SIG-M5 treated with dmso at 0.1 percent for 504 hours (cell line): ENCODE results near the gene VTI1A.

Source experiments
- DNase-seq: peaks from one replicate; lab custom pipeline; 2025; ENCODE audit not compliant: unreplicated experiment; lab: John Stamatoyannopoulos, UW

Gene VTI1A

DNA sequence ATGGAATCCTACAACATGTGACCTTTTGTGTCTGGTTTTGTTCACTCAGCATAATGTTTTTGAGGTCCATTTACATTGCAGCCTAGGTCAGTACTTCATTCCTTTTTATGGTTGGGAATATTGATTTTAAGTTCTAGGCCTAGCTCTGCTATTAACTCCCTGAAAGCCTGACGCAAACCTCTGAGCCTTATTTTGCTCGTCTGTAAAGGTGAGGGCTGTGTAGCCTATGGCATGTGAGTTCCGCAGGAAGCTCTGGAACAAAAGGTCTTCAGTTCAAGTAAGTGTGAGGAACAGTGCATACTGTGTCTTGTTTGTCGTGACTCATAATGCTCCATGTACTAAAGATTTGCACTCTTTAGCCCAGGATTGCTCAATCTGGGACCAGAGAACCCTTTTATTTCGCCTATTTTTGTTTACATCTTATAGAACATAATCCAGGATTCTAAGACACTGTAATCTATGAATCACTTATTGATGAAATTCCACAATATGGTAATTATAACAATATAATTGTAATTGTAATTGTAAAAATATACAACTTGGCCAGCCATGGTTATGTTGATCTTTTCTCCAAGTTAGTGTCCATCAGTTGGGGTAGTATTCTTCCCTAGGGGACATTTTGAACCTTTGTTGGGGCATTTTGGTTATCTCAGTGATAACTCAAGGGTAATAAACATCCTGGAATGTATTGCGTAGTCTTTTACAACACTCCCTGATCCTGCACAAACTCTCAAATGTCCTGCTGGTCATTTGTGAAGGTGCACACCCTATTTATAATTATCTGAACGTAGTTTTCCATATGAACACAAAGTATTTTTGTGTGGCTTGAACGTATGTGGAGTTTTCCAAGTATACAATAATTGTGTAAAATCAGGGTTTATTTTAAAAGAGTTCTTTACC lies 184.7 kb downstream of the VTI1A start:
- DNase-seq: no peak

DNA sequence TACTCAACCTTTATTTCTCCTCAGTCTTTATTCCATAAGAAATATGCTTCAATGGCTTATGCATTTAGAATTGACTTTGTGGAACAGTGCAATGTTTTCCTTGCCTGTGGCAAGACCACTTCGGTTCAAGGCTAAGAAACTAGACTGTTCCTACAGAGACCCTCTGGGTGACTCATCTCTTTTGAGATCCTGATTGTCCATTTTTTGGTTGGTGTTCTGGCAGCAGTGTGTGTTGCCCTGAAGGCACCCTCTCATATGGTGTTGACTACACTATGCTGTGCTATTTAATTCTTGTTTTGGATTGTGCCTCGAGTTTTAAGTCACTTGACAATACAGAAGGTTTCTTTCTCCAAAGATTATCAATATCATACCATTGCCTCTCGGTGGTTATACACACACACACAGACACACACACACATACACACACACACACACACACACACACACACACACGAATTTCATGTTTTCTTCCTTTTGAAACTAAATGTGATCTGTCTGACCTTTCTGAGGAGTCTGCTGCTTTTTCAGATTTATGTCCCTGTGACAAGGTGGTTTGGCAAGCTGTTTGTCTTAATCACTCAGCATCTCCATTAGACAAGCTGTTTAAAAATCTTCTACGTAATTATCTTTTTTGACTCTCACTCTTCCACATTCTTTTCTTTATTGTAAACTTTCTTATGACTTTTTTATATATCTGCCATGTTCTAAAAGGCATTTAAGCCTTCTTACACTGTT lies 187.2 kb downstream of the VTI1A start:
- no peak for DNase-seq

DNA sequence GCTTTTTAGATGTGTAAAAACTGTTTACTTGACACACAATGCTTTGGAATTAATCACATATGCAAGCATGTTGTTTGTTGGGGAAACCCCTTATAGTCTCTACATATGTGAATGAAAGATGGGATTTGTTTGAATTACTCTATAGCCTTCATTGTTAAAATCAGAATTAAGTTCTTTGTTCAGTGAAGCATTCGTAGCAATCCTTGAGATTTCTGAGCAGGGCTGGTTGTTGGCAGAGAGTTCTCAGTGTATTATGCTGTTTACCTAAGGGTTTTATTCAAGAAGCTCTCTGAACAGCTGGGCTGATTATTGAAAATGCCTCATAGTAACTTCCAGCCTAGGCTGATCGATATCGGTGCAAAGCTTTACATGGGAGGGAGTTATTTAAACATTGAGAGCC lies 190.9 kb downstream of the VTI1A start:
- DNase-seq: no peak

DNA sequence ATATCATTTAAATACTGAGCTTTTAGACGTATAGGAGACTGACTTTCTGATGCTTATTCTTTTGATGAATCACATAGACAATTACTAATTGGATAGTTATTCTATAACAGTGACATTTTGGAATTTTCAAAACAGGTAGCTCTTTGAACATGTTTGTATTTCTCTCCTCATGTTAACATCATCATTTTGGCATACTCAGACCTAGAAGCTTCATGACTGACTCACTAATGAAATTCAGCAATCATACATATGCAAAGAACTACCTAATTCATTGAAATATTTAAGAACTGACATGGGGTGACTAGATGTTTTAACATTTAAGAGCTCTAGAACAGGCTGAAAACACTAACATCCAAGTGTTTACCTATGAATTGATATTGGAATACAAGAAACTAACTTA lies 192.3 kb downstream of the VTI1A start:
- no peak for DNase-seq

DNA sequence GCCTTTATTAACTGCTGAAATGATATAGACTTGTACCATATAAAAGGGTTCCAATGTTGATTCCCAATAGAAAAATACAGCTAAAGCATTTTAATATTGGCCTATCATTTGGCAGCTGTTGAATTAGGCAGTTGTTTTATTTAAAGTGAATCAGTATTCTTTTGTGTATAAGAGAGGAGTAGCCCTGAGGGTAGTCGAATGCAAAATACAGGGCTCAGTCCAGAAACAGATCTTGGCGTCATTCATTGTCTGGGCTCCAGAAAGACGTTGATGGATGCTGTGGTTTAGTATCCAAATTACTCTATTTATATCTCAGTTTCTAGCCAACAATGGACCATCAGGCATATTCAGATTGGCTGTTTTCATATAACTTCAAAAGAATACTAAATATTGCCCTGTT lies 193.6 kb downstream of the VTI1A start:
- no peak for DNase-seq

DNA sequence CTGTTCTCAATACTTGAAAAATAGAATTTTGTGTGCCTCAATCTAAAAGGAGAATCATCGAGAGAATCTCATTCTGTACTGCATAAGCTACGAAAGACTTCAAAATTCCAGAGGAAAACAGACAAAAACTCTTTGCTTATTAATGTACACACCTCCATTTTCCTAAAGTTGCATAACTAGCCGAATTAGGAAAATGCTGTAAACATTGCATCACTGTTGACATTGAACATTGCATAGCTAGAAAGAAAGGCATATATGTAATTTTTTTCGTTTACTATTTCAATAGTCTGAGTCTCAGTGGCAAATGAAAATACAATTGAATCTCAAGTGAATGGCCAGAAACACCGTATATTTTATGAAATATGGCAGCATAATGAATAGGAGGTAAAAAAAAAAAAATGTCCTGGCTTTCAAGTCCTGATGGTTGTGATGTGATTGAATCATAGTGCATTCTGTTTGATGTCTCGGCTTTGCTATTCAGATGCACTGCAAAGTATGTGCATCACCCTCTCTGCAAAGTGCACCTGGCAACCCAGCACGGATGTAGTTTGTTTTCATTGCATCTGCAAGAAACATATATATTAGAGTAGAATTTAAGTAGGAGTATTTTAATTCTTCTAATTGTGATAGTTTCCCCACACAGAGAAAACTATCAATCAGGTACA lies 196.7 kb downstream of the VTI1A start:
- no peak for DNase-seq

DNA sequence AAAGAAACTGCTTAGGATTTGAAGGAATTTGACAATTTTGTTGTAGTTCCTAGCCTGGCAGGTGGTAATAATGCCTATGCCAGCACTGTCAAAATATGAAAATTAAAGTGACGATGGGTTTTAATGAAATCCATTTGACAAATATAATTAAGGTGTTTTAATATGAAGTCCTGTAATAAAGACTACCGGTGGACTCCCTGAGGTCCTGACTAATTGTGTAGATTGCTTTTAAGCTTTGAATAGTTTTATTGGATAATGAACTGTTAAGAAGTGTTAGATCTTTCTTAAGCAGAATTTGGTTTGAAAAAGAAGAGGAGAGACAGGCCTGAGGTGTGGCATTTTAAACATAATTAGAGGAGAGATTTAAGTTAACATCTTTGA lies 197.2 kb downstream of the VTI1A start:
- no peak for DNase-seq

DNA sequence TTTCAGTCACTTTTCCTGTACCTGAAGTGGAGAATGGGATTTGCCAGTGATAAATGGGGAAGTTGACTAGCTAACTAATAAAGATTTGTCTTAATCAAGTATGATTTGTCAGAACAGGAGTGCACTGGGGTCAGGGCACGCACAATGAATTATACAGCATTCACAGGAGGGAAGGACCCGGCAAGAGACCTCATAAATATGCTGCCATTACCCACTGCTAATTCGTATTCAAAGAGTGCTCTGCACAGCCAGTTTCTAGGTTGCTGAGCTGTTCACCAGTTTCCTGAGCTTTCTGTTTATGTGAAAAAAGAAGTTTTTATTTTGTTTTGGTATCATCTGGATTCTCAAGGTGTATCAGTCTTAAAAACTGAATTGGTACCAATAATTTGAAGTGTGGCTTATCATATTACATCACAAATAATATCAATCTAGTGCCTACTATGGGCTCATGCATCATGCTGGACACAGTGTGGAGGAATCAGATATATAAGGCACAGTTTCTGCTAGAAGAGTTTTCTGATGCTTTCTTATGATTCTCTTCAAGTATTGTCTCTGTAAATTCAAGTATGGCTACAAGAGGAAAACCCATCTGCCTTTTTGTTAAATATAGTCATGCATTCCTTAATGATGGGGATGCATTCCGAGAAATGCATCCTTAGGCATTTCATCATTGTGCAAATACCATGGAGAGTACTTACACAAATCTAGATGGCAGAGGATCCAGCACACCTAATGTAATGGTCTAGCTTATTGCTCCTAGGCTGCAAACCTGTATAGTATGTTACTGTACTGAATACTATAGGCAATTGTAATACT lies 202.2 kb downstream of the VTI1A start:
- no peak for DNase-seq

DNA sequence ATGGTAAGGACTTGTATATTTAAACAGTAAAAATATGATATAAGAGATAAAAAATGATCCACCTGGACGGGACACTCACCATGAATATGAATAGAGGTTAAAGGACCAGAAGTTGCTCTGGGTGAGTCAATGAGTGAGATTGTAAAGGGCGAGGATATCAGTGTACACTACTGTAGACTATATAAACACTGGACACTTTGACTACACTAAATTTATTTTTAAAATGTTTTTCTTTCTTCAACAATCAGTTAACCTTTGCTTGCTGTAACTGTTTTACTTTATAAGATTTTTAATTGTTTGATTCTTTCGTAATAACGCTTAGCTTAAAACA lies 202.8 kb downstream of the VTI1A start:
- DNase-seq: no peak

DNA sequence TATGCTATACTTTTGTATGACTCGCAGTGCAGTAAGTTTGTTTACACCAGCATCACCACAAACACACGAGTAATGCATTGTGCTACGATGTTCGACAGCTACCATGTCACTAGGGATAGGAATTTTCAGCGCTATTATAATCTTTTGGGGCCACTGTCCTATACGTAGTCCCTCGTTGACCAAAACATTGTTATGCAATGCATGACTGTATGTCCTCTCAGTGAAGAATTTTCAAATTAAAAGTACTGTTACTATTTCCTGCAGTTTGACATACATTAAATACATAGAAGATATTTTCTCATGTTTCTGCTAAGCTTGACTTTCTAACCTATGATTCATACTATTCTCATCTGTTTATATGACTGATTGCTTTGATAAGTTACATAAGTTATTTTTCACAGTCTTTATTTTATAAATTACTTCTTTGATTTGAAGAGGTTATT lies 203.6 kb downstream of the VTI1A start:
- DNase-seq: no peak

DNA sequence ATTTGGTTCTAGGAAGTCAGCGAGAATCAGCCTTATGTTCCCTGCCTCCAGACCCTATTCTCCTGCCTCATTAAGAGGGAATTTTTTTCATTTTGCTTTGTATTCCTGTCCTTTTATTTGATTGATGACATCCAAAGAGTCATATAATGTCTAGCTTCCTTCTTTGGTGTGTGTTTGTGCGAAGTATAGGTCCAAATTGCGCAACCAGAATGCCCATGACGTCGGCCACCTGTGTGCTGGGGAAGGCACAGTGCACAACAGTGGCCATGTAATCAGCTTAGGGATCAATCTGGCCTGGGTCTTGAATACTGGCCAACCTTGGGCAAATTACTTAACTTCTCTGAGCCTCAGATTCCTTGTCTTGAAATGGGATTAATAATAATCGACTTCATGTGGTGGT lies 206.2 kb downstream of the VTI1A start:
- no peak for DNase-seq

DNA sequence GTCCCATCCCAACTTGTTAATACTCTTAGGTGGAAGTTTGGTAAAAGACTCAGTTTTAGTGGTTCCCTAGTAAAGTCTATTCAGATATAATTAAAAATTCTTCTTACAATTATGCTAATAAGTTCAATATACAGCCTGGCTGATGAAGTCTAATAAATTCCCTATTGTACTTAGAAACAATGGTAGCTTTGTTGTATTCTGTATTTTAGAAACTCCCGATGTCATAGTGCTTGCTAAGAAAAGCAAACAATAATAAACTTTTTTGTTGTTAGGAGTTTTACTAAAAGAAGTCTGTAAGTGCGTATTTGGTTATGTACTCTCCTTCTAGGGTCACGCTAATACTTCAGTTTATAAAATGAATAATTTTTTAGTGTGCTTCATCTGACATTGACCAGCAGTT lies 206.8 kb downstream of the VTI1A start:
- no peak for DNase-seq

DNA sequence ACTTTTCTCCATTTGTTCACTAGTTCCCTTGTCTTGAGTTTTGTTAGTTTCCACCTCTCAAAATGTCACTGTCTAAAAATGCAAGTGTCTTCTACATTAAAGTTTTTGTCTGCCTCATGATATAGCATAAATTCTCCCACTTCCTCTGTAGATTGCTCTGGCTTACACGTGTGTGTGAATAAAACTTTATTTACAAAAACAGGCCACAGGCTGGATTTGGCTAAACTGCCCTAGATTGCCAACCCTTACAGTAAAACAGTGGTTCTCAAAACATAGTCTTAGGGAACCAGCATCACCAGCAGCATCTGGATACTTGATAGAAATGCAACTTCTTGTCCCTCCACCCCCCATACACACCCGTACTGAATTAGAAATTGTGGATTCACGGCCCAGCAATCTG lies 207.8 kb downstream of the VTI1A start:
- DNase-seq: no peak

DNA sequence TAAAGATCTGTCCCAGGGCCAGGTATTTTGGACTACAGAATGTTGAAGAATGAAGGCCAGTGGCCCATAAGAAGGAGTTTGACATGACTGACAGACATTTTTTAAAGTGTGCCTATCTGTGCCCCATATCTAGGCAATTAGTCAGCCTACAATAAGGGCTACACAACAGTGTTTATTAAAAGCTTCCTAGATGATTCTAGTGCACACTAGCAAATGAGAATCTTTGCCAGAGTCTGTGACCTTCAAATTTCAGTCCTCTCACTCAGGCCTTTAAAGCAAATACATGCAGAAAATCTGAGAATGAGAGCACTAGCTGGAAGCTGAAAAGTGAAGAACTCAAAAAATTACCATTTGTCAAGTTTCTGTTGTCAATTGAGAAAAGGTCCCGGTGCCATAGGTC lies 208.7 kb downstream of the VTI1A start:
- DNase-seq: no peak

DNA sequence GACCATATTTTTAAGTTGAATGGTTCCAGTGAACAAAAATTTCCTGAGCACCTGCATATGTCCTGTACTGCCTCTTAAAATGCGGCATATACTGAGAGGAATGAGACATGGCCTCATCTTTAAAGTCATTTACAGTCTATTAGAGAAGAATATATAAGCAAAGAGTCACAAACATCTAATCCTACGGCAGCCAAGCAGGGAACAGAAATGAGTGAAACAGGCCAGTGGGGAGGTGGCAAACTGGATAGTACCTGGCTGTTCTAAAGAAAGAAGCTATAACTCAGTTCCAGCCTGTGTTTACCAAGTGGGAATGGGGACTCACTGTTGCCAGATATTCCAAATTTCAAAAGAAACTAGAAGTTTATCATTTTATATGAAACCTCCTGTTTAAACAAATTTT lies 211.4 kb downstream of the VTI1A start:
- DNase-seq: no peak

DNA sequence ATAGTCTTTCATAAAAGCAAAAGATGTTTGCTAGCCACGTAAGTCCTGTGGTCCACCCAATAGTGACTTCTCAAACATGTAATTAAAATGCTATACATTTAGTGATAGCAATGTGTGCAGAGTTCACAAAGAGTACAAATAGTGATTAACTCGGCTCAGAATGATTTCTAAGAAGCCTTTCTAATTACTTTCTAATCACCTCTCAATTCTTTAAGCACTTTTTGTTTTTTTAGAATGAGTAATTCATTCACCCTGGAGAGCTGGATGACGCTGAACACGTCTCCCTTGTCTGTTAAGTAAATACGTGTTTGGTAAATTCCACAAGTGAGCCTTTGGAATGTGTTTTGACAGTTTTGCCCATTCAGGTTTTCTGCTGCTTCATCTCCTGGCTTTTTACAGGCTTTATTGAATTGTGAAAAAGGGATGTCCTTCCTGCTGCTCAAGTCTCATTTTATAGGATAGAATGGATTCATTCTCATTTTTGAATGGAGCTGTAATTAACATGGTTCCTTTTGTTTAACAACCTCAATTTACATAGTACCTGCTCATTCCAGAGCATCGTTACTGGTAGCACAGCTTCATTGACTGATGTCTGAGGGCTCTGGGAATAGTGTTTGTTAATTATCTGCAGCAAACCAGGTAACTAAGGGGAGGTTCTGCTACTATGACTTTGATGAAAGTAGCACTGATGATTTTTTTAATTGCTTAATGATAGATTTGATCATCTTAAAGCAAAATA lies 212.1 kb downstream of the VTI1A start:
- DNase-seq: no peak

DNA sequence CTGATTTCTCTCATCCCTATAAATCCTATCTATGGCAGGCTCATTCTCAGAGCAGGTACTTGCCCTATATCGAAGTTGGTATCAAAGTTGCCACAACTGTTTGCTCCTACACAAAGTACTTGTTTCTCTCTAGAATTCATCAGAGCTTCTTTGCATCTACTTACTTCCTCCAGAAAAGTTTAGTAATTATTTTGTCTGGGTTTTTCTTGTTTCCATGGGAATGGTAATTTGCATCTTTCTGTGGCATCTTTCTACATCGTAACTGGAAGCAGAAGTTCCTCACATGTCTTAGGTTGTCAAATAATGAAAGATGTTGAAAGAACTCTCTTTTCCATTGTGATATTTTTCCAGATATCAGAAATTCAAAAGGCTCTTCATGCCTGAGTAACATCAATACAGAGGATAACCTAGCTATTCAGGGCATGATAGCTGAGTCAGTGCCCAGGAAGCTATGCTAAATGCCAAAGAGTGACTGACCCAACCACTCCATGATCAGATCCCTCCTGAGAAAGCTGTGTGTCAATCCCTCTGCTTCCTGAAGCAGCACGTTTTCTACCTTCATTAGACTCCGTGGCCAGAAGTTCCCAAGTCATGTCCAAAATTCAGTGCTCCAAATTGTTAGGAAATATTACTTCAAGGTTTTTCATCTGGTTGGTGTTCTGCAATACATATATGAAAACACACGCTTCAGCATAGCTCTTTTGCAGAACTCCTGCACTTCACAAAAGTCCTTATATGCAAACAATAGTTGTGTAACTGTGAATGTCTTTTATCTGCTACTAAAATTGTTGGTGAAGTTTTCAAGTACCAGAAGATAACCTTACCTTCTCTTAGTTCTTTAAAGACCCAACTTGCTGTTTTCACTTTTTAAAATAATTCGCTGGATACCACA lies 216.5 kb downstream of the VTI1A start:
- no peak for DNase-seq

DNA sequence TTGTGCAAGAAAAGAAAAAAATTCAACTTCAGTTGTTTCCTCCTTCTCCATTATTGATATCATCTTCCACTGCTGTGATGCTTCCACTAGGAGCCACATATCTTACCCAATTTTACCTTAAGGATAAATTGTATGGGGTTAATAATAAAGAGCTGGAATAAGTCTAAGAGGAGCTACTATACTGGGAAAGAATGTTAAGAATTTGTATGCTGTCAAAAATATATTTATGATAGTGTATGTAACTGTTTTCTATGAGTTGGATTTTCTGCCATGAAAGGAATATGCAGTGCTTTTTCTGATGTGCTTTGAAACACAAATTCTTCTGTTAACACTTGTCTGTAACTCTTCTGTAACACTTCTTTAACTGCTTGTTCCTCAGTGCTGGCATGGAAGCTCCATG lies 219.1 kb downstream of the VTI1A start:
- no peak for DNase-seq

DNA sequence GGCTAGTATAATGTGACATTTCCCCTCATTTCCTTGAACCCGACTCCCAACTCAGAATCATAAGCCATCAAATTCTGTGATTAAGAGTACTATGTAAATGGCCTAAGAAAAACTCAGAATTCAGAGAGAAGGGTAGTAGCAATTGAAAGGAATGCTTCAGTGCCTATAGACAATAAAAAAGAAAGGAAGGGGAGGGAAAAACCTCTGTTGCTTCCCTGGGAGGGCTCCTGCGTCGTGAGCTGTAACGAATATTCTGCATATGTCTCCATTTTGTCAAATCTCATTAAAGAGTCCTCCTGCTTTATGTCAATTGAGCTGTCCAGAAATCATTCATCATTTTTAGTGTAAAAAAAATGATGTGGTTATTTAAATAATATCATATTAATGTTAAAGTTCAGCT lies 223.0 kb downstream of the VTI1A start:
- no peak for DNase-seq

DNA sequence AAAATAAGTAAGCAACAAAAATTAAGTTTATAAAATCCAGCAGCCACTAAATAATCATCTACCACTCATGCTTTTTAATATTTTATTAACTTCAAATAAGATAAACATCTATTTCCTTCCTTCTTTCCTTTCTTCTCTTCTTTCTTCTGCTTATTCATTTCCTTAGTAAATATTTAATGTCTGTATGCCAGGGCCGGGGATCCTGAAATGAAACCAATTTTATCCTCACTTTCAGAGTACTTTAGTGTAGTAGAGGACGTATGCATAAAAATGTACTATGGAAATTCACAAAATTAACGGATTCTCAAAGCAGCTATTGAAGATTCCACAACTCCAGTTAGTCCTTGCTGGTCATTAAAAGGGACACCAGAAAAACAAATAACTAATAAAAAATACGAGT lies 224.7 kb downstream of the VTI1A start:
- DNase-seq: no peak
